Activated T-cell treated with anti-CD3 and anti-CD28 coated beads, Interleukin-2, amount 50 U/mL, for 72 hours (primary cell): ENCODE data around the gene TRIO. TPM values are rescaled to one million over a fixed set of nuclear protein-coding genes. Genes with fewer than 3 reads are reported as not detected.

Source experiments
- ATAC-seq, 2 donors: fragments of 150-1000 bp; cut with Tn5 transposase; replicated peaks in 1 of 2; 2 replicates each; pipeline ENCODE4 v1.10.0; 2021; ENCODE audit warnings: moderate library complexity in 2 of 2, mild to moderate bottlenecking in 1 of 2
- DNase-seq, 2 donors: peaks; one replicate each; pipeline ENCODE4 v3.0.0; 2021 to 2022; ENCODE audit warnings: mixed read lengths in 1 of 2
- H3K27ac Mint-ChIP-seq: one replicate; pipeline ENCODE4 v1.8.0; 2022; ENCODE audit warnings: mild to moderate bottlenecking, moderate library complexity, mixed read lengths
- H3K27me3 Mint-ChIP-seq: one replicate; pipeline ENCODE4 v1.8.0; 2022; ENCODE audit warnings: low read depth, mixed read lengths
- H3K36me3 Mint-ChIP-seq, 2 donors: one replicate each; pipeline ENCODE4 v1.8.0; 2022; ENCODE audit warnings: mixed read lengths in 2 of 2, mild to moderate bottlenecking in 1 of 2; ENCODE audit not compliant: insufficient read depth in 2 of 2
- H3K4me1 Mint-ChIP-seq: one replicate; pipeline ENCODE4 v1.8.0; 2022; ENCODE audit warnings: low read depth, mixed read lengths
- H3K4me3 Mint-ChIP-seq, 2 donors: one replicate each; pipeline ENCODE4 v1.8.0; 2022; ENCODE audit warnings: mild to moderate bottlenecking in 2 of 2, mixed read lengths in 2 of 2, moderate library complexity in 2 of 2
- H3K9me3 Mint-ChIP-seq, 2 donors: one replicate each; pipeline ENCODE4 v1.8.0; 2022; ENCODE audit warnings: mixed read lengths in 2 of 2
- total RNA-seq, 2 donors: library from RNA; stranded (reverse); gene quantifications; one replicate each; pipeline ENCODE4 v1.2.3, GENCODE V29; 2022

TRIO gene
- total RNA-seq, 2 donors from 2014 or later: 13.2 to 14.0 TPM

DNA sequence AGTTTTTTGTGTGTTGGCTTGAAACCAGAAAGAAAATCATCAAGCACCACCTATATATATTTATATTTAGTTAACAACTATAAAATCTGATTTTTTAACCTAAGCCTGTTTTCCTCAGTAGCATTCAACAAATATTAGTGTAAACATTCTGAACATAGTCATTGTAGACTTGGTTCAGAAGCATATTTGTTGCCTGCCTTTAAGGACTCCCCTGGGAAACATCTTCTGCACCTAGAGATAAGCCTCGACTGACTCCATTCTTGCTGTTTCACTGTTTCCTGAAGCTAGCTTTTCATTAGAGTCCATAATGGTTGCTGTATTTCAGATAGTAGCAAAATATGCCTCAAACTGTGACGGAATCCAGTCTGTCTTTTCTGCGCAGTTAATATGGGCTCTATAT, 123.5 kb downstream of the TRIO start:
- ATAC-seq (no peak), DNase-seq (no peak)
- H3K27me3 Mint-ChIP-seq: peaks cover 37% of the 10 kb centered on the region
- no peak overlapping the region for H3K4me3 Mint-ChIP-seq
- peaks cover 16% of the 10 kb centered on the region for H3K4me1 Mint-ChIP-seq
- H3K36me3 Mint-ChIP-seq: no peaks in the 10 kb centered on the region
- no peak overlapping the region for H3K27ac Mint-ChIP-seq
- no peaks in the 10 kb centered on the region for H3K9me3 Mint-ChIP-seq

DNA sequence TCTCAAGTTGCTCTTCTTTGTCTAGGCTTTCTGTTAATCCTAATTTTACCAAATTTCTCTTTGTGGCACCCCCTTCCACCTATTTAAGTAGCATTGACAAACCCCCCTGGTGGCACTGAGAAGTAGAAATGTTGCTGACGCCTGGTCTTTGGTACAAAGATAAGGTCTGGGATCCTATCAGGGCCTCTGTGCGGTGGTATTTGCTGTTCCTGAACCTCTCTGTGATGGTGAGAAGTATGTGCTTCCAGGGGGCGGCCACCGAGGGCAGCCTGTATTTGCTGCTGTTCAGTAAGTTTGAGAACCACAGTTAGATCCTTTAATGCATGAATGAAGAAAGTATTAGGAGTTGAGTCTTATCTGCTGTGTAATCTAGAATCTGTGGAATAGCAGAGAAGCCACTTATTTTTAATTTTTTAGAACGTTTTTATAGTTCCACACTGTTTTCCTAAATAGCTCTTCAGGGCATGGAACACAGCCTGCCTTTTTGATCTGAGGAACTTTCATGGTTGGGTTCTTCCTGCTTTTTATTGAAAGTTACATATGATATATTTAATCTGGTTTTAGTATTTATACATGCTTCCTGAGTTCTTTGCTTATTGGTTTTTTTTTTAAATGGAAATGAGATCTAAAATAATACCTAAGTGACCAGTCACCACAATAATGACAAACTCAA, 124.2 kb downstream of the TRIO start:
- Mint-ChIP-seq H3K36me3 (no peaks in the 10 kb centered on the region), H3K4me3 (no peak overlapping the region), H3K9me3 (no peaks in the 10 kb centered on the region), H3K27me3 (peaks cover 31% of the 10 kb centered on the region), H3K27ac (no peak overlapping the region), H3K4me1 (peaks cover 16% of the 10 kb centered on the region)
- DNase-seq (no peak), ATAC-seq (no peak)

DNA sequence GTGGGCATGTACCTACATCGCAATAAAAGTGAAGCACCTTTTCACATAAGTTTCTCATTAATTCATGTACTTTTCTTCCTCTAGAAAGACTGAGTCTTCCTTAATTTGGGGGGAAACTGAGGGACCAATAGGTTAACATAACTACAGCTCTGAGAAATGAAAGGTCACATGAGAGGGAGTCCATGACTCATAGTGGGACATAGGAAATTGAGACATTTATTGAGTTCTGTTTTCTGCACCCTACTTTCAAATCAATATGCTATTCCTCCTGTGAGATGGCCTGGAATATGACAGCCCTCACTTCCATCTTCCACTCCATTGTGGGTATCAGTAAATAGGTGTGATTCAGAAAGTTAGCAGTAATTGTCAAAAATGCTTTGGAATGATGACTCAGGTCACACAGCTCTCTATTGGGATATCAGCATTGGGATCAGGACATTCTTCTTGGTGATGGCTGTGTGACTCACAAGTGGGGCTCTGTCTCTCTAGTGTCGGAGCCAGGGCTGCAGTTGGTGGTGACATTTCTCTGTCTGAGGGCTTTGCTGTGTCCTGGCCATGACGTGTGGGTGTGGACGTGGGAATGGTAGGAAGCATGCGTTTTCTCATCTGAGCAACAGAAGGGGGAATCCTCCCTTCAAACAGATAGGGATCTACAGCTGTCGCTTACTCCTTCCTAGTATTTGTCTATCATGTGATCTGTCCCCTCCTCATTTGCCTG, 125.0 kb downstream of the TRIO start:
- H3K4me3 Mint-ChIP-seq: no peak overlapping the region
- ATAC-seq: no peak
- no peaks in the 10 kb centered on the region for H3K9me3 Mint-ChIP-seq
- H3K4me1 Mint-ChIP-seq: peaks cover 16% of the 10 kb centered on the region
- DNase-seq: no peak
- no peaks in the 10 kb centered on the region for H3K36me3 Mint-ChIP-seq
- H3K27me3 Mint-ChIP-seq: peaks cover 23% of the 10 kb centered on the region
- H3K27ac Mint-ChIP-seq: no peak overlapping the region

- no peak for DNase-seq
Measured at GRCh38 chr5:14268738-14269137, 125.6 kb downstream of the TRIO start.

DNA sequence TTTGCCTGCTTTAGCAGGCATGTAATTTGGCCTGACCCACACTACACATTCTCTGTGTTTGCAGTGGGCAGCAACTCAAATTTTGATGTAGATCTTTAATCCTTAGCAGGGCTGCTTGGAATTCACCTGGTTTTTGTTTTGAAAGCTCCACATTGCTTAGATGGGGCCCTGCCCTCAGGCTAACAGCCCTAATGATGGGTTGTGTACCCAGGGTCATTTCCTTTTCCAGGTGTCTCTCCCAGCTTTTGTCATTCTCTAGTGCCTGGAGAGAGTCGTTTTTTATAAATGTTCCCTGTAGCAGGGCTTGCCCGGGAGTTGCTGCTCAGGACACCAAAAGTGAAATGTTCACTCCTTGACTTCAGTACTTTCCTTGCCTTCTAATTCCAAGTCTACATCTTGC, 126.3 kb downstream of the TRIO start:
- DNase-seq (no peak), ATAC-seq (no peak)
- H3K36me3 Mint-ChIP-seq: no peaks in the 10 kb centered on the region
- H3K27me3 Mint-ChIP-seq: peaks cover 18% of the 10 kb centered on the region
- peaks cover 16% of the 10 kb centered on the region for H3K4me1 Mint-ChIP-seq
- H3K4me3 Mint-ChIP-seq: no peak overlapping the region
- H3K27ac Mint-ChIP-seq: no peak overlapping the region
- no peaks in the 10 kb centered on the region for H3K9me3 Mint-ChIP-seq

More at GRCh38 chr5:14268738-14269137, 125.6 kb downstream of the TRIO start:
- H3K27ac Mint-ChIP-seq: no peak overlapping the region
- H3K9me3 Mint-ChIP-seq: no peaks in the 10 kb centered on the region
- no peaks in the 10 kb centered on the region for H3K36me3 Mint-ChIP-seq
- ATAC-seq: no peak
- peaks cover 18% of the 10 kb centered on the region for H3K27me3 Mint-ChIP-seq
- no peak overlapping the region for H3K4me3 Mint-ChIP-seq
- H3K4me1 Mint-ChIP-seq: peaks cover 16% of the 10 kb centered on the region

- no peaks in the 10 kb centered on the region for H3K36me3 Mint-ChIP-seq
- peaks cover 9% of the 10 kb centered on the region for H3K4me1 Mint-ChIP-seq
- peaks cover 18% of the 10 kb centered on the region for H3K27me3 Mint-ChIP-seq
- H3K9me3 Mint-ChIP-seq: no peaks in the 10 kb centered on the region
- H3K27ac Mint-ChIP-seq: no peak overlapping the region
- peak in 1 of 2 donors; percentile 10 for DNase-seq
- ATAC-seq: no peak
- no peak overlapping the region for H3K4me3 Mint-ChIP-seq
Measured at GRCh38 chr5:14270209-14270702, 127.1 kb downstream of the TRIO start.

DNA sequence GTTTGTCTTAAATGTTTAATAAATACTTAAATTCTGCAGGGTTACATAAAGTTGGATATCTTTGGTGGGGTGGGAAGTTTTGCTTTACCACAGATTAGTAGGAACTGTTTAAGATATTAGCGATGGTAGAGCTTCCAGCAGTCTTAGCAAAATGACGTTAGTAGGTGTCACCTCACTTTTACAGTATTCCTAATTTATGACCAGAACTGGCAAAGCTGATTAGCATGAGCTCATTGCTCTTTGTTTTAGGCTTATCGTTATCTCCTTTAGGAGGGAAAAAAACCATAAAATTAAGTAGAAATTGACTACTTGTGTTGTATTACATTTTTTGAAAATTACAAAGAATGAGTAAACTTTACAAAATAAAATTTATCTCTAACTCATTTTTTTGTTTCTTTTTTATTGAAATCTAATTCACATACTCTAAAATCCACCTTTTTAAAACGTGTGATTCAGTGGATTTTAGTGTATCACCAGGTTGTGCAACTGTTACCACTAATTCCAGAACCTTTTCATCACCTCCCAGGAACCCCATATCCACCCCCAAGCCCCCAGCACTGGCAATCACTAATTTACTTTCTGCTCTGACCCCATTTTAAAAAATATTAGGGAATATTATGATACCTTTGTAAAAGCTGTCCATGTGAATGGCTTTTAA, 129.5 kb downstream of the TRIO start:
- DNase-seq (no peak), ATAC-seq (no peak)
- Mint-ChIP-seq H3K27ac (no peak overlapping the region), H3K4me3 (no peak overlapping the region), H3K9me3 (no peaks in the 10 kb centered on the region), H3K4me1 (peaks cover 9% of the 10 kb centered on the region), H3K36me3 (no peaks in the 10 kb centered on the region), H3K27me3 (peaks cover 20% of the 10 kb centered on the region)

GRCh38 chr5:14273207-14273767, 130.1 kb downstream of the TRIO start:
- H3K27me3 Mint-ChIP-seq: peaks cover 23% of the 10 kb centered on the region
- ATAC-seq (no peak), DNase-seq (no peak)
- H3K4me3 Mint-ChIP-seq: no peak overlapping the region
- H3K27ac Mint-ChIP-seq: no peak overlapping the region
- no peaks in the 10 kb centered on the region for H3K36me3 Mint-ChIP-seq
- peaks cover 5% of the 10 kb centered on the region for H3K4me1 Mint-ChIP-seq
- H3K9me3 Mint-ChIP-seq: no peaks in the 10 kb centered on the region

DNA sequence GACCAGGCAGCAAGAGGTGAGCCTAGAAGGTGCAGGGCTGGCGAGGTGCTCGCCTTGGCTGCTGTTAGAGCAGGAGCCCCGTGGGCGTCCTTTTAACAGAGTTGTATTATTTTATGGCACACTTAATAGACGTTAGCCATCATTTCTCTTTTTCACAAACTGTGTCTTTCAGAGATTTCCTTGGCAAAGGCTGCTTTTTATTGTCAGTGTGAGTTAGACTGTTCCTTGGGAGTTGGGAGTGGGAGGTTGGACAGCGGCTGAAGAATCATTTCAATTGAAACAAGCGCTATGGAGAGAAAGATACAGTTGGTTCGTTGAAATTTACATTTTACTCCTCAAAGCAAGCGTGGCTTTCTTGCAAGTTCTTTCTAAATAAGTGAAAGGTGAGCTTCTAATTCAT, 133.2 kb downstream of the TRIO start:
- Mint-ChIP-seq H3K9me3 (no peaks in the 10 kb centered on the region), H3K36me3 (no peaks in the 10 kb centered on the region), H3K4me1 (no peaks in the 10 kb centered on the region), H3K4me3 (no peak overlapping the region), H3K27ac (no peak overlapping the region), H3K27me3 (peaks cover 39% of the 10 kb centered on the region)
- no peak for DNase-seq
- ATAC-seq: no peak

- Mint-ChIP-seq H3K4me1 (no peaks in the 10 kb centered on the region), H3K4me3 (no peak overlapping the region), H3K27ac (no peak overlapping the region), H3K36me3 (no peaks in the 10 kb centered on the region), H3K27me3 (peaks cover 39% of the 10 kb centered on the region), H3K9me3 (no peaks in the 10 kb centered on the region)
- no peak for DNase-seq
- no peak for ATAC-seq
Measured at GRCh38 chr5:14277385-14278320, 134.5 kb downstream of the TRIO start.

DNA sequence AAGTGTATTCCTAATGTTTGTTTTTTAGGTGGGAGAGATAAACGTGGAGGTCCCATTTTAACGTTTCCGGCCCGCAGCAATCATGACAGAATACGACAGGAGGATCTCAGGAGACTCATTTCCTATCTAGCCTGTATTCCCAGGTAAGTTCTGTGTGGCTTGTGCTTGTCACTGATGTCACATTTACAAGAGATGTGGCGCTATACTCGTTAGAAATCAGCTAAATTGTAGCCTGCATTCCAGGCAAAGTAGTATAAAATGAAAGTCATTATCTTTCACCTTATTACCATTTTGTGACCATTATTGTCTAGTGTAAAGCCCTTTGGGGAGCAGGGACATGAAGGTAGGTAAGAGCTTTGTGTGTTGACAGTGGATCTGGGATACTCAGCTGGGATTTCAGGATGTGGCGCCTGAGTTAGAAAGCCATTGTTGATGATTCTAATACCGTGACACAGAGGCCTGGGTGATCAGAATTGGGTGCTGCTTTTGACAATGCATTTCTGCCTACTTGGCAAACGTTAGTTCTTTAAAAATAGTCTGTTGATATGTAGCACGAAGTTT, 137.2 kb downstream of the TRIO start:
- no peak overlapping the region for H3K4me3 Mint-ChIP-seq
- no peak overlapping the region for H3K27ac Mint-ChIP-seq
- H3K4me1 Mint-ChIP-seq: no peaks in the 10 kb centered on the region
- H3K36me3 Mint-ChIP-seq: no peaks in the 10 kb centered on the region
- no peaks in the 10 kb centered on the region for H3K9me3 Mint-ChIP-seq
- peaks cover 37% of the 10 kb centered on the region for H3K27me3 Mint-ChIP-seq
- ATAC-seq: no peak
- no peak for DNase-seq

DNA sequence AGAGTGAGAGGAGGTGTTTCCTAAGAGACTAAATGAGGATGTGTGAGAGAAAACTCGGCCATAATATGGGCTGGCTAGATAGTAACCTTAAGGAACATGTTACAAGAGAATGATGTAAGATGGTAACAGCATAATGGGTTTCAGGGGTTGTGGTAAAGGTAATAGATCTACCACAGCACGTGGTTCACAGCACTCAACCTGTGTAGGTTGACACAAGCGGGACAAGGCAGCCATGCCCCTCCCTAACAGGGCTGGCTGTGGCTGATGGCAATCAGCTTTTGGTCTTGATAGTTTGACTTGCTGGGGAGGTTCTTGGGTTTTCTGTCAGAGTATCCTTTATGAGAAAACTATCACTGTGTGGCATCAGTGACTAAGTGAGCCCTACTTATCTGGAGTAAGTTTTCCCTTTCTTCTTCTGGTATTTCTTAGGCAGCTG, 138.6 kb downstream of the TRIO start:
- ATAC-seq (peak; percentile 93 to 98), DNase-seq (peak; percentile 31 to 47)
- H3K4me3 Mint-ChIP-seq: no peak overlapping the region
- no peaks in the 10 kb centered on the region for H3K9me3 Mint-ChIP-seq
- H3K27ac Mint-ChIP-seq: no peak overlapping the region
- no peaks in the 10 kb centered on the region for H3K36me3 Mint-ChIP-seq
- no peaks in the 10 kb centered on the region for H3K4me1 Mint-ChIP-seq
- H3K27me3 Mint-ChIP-seq: peaks cover 25% of the 10 kb centered on the region
